ENCODE results near the gene JRKL.

Gene JRKL

DNA sequence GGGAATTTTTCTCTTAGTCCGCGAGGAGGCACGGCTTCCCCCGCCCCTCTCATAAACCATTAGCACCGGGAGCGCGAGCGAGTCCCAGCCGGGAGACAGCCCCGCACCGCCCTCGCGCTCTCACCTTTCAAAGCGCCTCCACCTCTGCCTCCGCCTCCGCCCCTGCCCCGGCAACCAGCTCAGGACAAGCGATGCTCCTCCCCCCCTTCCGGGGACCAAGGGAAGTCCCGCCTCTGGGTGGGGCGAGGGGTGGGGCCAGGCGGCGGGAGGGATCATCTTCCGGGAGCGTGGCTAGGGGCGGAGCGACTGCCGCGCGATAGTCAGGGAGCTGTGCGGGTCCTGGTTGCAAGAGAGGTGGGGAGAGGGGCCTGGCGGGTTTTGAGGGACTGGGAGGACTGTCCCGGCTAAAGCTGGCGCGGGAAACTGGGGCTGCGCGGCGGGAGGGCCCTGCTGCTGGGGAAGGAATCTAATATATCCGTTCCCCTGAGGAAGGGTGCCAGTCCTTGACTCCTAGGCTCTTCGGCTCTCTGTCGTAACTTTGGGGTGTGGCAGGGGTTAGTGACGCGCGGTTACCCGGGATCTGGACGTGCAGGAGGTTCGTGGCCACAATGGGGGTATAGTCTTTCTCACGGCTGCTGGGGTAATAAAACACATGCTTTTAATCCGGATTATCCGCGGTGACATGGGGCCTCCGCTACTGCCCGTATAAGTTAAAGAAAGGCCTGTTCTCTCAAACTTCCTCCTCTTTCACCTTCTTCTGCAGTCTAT, at the start of gene JRKL, which contains the start of gene CCDC82:
Gene JRKL (plus strand): TSS at position 294 of the 768 bp plus-strand sequence. CDS start 637 bp downstream, outside the sequence.
Gene CCDC82 (minus strand): TSS at position 193 of the 768 bp plus-strand sequence. CDS start 5,165 bp downstream, outside the sequence.
- DNase-seq (ENCODE audit: extremely low read depth in 1 of 2, low read depth in 1 of 2), result peak; percentile 90 to 98

DNA sequence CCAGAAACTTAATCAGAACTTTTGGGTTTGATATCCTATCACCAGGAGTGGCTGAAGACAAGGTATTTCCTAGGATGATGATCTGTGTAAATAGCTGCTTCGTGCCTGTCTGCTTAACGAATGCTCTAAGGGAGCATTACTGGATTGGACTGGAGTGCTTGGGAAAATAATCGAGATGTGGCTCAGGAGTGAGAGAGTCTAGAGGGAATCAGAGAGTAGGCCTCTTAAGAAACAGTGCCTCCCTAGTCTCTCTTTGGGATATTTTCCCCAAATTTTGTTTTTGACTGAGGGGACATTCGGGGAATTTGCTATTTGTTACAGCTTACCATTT, 49.3 kb upstream of the JRKL start:
- DNase-seq (ENCODE audit: extremely low read depth in 1 of 2, low read depth in 1 of 2), result no peak

DNA sequence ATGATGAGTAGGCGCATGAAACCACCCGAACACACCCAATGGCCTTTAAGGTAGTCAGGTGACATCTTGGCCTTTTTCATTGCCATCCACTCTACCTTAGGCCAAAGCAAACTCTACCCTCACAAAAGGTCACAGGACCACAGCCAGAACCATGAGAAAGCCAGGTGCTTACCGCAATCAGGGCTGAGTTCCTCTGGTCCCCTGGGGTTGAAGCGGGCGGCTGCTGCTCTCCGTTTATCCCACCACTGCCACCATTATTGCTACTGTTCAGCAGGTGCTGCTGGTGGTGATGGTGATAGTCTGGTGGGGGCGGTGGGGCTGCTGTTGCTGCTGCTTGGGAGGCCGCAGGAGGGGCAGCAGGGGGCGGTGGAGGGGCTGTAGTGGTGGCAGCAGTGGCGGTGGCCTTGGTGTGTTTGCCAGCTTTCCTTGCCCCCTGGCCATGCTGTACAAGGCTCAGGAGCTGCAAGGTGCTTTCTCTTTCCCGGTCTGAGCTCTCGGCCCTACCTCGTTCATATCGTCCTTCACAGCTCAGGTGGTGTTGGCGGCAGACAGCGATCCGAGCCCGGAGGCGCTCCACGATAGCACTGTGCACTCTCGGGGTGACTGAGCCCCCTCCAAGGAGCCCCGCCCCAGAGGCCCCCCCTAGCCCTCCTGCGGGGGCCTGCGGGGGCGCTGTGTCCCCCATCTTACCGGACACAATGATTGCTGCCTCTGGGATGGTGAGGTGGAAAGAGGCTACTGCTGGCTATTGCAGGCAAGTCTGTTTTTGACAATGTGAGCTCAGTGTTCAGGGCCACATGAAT, 48.4 kb upstream of the JRKL start:
- peak in 1 of 2 donors; percentile 51 for DNase-seq (ENCODE audit: extremely low read depth in 1 of 2, low read depth in 1 of 2)

DNA sequence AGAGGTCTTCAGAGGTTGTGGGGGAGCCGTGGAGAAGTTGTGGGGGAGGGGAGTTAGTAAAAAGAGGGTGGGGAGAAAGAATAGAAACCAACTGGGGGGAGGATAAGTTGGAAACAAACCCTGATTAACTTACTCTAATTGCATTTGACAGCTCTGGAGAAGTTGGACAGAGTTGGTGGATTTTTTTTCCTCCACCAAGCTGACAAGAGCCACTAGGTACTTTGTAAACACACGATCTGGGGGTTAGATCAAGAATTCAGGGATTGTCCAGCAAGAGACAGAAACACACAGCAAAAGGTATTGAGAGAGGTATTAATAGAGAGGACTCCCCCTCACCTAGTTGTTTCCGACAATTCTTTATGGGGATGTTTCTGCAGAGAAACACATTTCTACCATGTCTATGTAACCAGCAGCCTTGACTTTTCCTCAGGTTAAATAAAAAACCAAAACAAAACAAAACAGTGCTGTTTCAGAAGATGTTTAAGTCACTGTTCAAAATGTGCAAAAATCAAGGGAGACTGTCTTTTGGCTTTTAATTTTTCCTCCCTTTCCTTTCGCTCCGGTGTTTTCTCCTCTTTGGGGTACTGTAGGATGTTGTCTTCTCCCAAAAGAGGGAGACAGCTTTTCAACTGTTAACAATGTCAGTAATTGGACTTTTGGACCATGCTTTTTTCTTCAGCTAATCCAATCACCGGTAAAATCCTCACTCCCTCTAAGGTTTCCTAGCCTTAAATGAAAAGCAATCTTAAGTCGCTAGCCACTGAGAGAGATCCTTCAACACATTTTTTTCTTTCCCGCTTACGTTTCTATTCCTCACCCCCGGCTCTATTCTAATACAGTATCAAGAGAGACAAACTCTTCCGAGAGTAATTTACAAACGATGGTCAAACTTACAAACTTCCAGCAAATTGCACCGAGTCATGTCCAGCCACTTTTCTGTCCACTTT, 47.5 kb upstream of the JRKL start:
- no peak for DNase-seq (ENCODE audit: extremely low read depth in 1 of 2, low read depth in 1 of 2)

DNA sequence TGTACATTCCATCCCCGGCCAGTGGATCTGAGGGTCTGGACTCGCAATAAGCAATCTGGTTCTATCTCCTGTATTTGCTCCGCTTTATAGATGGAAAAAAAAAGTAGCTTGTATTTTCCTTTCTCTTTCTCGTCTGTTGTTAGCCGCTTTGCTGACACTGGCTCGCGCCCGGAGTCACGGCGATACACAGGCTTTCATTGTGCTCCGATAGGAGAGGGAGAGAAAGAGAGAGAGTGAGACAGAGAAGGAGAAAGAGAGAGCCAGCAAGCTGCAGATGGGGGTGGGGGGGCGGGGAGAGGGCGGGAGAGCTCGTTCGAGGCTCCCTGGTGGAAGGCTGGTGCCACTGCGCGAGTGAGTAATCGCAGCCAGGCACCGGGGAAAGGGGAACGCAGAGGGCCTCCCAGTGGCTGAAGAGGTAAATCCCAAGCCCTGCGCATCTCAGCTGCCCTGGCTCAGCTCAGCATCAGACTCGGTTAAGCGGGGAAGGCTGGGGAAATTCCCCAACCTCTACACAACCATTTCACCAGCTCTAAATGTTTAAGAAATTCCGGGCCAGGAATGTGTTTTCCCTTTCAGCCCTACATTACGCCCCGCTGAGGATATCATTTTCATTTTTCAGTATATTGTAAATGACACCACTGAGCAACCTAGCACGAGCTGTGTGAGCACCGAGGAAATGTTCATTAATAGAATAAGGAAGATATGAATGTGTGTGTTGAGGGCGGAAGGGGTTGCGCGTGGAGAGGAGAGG, 46.7 kb upstream of the JRKL start, which contains the start of gene MAML2:
Gene MAML2 (minus strand): TSS at position 235 of the 751 bp plus-strand sequence. CDS start 1,300 bp downstream, outside the sequence.
- peak; percentile 76 to 82 for DNase-seq (ENCODE audit: extremely low read depth in 1 of 2, low read depth in 1 of 2)

DNA sequence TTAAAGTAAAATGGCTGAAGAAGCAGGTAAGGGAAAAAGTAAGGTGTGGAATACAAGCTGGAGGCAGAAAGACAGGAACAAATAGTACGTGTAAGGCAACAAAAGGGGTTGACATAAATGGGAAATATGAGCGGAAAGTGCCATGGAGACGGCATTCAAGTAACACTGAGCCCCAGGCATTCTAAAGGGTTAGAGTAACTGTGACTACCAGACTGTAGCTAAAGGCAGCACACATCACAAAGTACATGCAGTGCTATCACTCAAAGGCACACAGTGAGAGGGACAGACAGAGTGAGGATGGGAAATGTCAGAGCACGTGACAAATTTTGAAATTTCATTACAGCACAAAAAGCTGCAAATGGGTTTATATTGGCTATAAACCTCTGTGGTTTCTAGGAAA, 33.0 kb upstream of the JRKL start:
- DNase-seq (ENCODE audit: extremely low read depth in 1 of 2, low read depth in 1 of 2), result no peak

DNA sequence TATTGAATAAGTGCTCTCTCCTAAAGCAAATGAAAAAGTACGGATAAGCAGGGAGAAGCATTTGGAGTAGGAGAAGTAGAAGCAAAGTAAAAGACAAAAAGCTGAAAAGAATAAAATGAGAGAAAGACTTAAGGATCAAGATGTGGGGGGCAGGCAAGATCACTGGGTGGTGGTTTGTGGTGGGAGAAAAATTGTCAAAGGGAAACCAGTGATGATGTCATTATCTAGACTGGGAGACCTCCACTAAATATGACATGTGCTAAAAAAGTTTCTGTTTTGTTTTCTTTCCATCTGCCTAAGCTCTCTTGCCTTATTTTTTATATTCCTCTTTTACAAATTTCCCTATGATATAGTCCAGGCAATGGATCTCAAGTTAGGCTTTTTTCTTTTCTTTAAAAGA, 32.0 kb upstream of the JRKL start:
- DNase-seq (ENCODE audit: extremely low read depth in 1 of 2, low read depth in 1 of 2), result no peak

DNA sequence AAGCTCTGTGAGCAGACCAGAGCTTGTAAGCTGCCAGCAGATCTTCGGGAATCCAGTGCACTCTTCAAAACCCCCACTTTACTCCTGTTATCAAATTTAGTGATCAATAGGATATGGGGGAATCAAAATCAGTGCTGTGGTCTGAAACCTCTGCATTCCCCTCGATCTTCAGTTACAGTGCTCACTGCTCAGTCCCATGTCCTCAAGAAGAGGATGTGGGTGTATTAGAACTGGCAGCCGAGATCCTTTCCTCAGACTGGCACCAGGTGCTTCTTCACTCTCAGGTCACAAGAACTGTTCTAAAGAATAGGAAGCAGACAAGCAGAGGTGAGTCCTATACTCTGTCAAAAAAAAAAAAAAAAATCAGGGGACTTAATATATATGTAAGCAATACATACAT, 31.5 kb upstream of the JRKL start:
- DNase-seq (ENCODE audit: extremely low read depth in 1 of 2, low read depth in 1 of 2), result no peak

DNA sequence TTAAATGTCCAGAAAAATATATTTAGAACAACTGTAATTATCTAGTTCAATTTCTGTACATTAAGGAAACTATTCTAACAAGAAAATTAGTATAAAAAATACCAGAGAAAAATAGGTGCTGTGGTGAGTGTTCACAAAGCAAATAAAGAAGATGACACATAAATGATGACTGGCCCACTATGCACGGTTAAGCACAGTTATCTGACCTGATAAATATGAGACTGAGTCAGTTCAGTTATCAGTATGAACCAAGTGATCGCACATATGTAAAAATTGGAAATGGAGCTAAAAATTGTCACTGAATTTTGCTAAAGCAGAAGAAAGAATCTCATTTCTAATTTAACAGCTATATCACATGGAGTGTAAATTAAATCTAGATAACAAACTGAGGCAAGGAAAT, 28.0 kb upstream of the JRKL start:
- DNase-seq (ENCODE audit: extremely low read depth in 1 of 2, low read depth in 1 of 2), result no peak

DNA sequence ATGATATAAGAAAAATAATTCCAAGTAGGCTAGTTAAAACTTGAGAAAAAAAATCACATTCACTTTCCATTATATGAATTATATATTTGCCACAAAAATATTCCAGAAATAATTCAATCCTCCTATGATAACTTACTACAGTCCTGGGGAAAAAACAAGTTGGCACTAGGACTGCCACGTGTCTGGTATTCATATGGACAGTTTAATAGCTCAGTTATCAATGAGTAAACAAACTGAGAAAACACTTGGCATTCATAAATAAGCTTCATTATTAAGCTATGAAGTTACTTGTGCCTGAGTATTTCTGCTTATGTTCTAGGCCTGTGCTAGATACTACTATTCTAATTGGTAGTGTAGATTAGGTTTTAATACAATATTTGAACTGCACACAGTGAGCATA, 24.3 kb upstream of the JRKL start:
- no peak for DNase-seq (ENCODE audit: extremely low read depth in 1 of 2, low read depth in 1 of 2)

DNA sequence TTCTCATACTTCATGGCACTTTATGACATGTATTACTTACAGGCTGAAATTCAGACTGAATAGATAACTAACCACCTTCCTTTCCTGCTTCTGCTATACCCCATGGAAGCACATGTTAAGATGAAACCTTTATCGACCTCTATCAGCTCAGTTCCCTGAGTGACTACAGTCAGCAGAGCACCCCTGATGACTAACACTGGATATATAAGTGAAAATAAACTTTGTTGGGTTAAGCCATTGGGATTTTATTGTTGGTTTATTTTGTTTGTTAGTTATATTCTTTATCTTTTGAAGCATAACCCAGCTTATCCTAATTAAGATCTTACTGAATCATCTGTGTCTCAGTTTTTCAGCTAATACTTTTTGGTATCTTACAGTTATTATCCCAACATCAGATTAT, 23.8 kb upstream of the JRKL start:
- DNase-seq (ENCODE audit: extremely low read depth in 1 of 2, low read depth in 1 of 2), result no peak

DNA sequence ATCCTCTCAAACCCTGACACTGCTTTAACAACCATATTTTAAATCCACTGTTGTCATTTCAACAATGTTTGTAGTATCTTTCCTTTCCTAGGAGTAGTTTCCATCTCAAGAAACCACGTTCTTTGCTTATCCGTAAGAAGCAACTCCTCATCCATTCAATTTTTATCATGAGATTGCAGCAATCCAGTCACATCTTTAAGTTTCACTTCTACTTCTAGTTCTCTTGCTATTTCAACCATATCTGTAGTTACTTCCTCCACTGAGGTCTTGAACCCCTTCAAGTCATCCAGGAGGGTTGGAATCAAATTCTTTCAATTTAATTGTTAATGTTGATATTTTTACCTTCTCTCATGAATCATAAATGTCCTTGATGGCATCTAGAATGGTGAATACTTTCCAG, 22.5 kb upstream of the JRKL start:
- DNase-seq (ENCODE audit: extremely low read depth in 1 of 2, low read depth in 1 of 2), result no peak

DNA sequence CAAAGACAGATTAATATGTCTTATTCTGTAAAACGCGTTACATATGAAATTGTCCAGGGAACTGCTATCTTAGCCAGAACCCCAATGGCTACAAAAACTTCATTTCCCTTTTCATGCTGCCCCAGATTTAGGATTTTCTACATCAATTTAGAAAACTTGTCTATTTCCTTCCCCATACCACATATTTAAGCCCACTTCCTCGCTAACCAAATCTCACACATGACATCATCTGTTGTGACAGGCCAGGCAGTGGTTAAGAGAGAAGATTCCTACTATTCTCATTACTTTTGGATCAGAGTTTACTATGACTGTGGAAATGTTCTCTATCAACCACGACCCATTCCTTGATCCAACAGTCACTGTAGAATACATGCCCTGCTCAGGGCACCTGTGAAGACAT, 16.0 kb upstream of the JRKL start:
- no peak for DNase-seq (ENCODE audit: extremely low read depth in 1 of 2, low read depth in 1 of 2)

DNA sequence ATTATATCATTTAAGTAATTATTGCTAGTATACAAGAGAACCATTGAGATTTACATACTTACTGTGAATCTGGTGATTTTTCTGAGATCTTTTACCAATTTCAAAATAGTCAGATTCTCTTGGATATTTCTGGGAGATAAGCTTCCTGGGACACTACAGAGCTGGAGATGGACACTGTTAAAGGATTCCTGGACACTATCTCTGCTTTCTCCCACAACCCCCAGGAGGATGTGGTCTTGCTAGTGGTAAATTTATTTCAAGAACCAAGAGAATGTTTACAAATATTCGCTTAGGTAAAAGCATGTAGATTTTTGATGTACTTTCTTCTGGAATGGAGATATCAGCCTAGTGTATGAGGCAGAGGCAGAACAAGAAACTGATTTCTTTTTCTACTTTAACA, 13.0 kb upstream of the JRKL start:
- DNase-seq (ENCODE audit: extremely low read depth in 1 of 2, low read depth in 1 of 2), result no peak

DNA sequence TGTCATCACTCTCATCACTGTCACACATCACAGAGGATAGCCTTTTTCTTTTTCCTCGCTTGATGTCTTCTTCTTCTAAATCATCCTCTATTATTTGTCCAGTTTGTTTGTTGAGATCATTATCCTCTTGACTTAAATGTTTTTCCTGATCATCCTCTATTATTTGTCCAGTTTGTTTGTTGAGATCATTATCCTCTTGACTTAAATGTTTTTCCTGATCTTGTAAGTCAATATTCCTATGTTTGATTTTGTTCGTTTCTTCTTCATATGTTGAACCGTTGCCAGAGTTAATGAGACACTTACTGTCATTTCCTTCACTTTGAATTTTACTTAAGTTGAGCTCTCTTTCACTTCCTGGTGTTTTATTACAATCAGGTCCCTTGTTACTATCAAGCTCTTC, 5.7 kb upstream of the JRKL start:
- DNase-seq (ENCODE audit: extremely low read depth in 1 of 2, low read depth in 1 of 2), result no peak

DNA sequence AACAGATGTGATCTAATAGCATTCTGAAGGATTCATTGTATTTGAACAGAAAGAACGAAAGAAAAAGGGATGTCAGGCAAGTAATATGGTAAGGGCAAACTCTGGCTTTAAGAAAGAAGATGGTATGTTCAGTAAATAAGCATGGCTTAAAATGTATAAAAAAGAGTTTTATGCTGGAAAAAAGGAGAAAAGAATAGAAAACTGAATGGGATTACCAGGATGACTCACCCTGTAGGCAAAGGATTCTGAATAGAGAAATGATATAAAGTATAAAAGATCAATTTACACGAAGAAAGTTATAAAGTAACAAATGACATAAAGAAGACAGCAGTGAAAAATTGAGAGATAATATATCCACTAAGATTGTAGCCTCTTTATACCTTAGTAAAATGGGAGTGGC, 4.6 kb upstream of the JRKL start:
- DNase-seq (ENCODE audit: extremely low read depth in 1 of 2, low read depth in 1 of 2), result no peak

DNA sequence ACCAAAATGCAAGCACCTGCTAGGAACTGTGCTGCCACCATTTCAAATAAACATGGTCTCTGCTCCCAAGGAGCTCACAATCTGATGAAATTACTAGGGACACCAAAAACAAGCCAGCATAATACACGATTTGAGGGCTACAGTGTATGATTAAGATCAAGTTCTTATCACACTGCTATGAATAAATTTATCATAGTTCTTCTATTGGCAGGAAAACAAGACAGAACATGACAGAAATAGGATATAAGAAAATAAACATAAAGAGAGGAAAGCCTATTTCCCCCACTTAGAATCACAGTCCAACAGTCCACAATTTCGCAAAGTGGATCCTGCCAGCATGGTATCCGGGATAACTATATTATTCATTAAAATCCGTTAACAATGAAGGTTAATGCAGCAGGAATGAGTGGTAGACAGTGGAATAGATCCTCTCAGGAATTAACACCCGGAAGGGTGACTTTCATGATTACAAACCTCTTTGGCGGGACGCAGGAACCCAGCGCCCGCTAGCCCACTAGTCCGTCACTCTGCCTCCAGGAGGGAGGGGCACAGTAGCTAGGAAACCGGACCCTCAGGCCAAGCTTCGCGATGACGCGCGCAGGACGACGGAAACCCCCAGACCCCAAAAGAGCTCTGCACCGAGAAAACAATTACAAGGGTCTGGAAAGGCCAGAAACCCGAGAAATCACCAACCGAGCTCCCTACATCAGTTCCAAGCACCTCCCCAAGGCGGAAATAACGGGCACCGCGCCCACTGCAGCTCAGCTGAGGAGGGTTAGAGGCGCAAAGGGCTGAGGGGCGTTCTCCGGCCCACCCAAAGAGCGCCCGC, 708 bp upstream of the JRKL start:
- peak in 1 of 2 donors; percentile 9 for DNase-seq (ENCODE audit: extremely low read depth in 1 of 2, low read depth in 1 of 2)

DNA sequence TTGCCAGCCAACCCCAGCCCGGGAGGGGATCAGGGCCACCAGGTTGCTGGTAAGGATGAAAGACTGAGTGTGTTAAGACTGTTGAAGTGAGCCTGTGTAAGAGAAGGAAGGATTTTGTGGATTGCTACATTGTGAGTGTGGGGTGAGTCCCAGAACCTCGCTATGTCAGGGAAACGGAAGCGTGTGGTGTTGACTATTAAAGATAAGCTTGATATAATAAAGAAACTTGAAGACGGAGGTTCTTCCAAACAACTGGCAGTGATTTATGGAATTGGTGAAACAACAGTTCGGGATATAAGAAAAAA, 627 bp downstream of the JRKL start:
- DNase-seq (ENCODE audit: extremely low read depth in 1 of 2, low read depth in 1 of 2), result no peak

DNA sequence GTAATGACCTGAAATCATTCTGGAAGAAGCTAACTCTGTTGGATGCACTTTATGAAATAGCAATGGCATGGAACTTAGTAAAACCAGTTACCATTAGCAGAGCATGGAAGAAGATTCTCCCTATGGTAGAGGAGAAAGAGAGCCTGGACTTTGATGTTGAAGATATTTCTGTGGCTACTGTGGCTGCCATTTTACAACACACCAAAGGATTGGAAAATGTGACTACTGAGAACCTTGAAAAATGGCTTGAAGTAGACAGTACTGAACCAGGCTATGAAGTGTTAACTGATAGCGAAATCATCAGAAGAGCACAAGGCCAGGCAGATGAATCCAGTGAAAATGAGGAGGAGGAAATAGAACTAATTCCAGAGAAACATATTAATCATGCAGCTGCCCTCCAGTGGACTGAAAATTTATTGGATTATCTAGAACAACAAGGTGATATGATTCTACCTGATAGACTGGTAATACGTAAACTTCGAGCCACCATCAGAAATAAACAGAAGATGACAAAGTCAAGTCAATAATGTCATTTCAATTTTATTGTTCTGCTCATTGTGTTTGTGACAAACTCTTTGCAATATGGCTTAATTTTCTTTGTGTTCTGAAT, 2.0 kb downstream of the JRKL start:
- DNase-seq (ENCODE audit: extremely low read depth in 1 of 2, low read depth in 1 of 2), result no peak

All from activated CD8-positive, alpha-beta memory T cell treated with anti-CD3 and anti-CD28 coated beads for 1 hour (primary cell).